HG02759 (cell line): ENCODE results near the gene ENTPD1.
A peak's percentile ranks its signal among the peaks of the same experiment; 100 is the strongest.
"Not testable (repeated sequence)": the region's sequence is repeated elsewhere in the genome, so short reads cannot be mapped to it uniquely, and the experiment has no call there.

ENCODE experiments used
- ATAC-seq: cut with Tn5 transposase; IDR thresholded peaks from one replicate; pipeline ENCODE4 v1.9.1; 2021; ENCODE audit warnings: mild to moderate bottlenecking, moderate library complexity; ENCODE audit not compliant: unreplicated experiment

The ENTPD1 gene

GRCh38 chr10:95860166-95860940 lies 104.4 kb downstream of the ENTPD1 start:
- ATAC-seq = no peak

GRCh38 chr10:95861386-95861785 lies 105.4 kb downstream of the ENTPD1 start:
- no peak for ATAC-seq

- ATAC-seq = peak; percentile 92
These were observed 109.2 kb downstream of the ENTPD1 start for GRCh38 chr10:95864906-95865813.

- ATAC-seq = no peak
These were observed 110.0 kb downstream of the ENTPD1 start for GRCh38 chr10:95865814-95866466.

GRCh38 chr10:95866467-95866842 lies 110.5 kb downstream of the ENTPD1 start:
- no peak for ATAC-seq

- ATAC-seq = no peak
These were observed 111.9 kb downstream of the ENTPD1 start for GRCh38 chr10:95867866-95868265.

GRCh38 chr10:95872158-95872711 lies 116.3 kb downstream of the ENTPD1 start:
- ATAC-seq = no peak

GRCh38 chr10:95873139-95873538 lies 117.2 kb downstream of the ENTPD1 start:
- ATAC-seq = no peak

- ATAC-seq = no peak
These were observed 117.7 kb downstream of the ENTPD1 start for GRCh38 chr10:95873651-95874050.

- not testable (repeated sequence) for ATAC-seq
These were observed 118.8 kb downstream of the ENTPD1 start for GRCh38 chr10:95874783-95875182.

- no peak for ATAC-seq
These were observed 120.8 kb downstream of the ENTPD1 start for GRCh38 chr10:95876756-95877155.

GRCh38 chr10:95877881-95878280 lies 121.9 kb downstream of the ENTPD1 start:
- ATAC-seq = peak; percentile 61

- no peak for ATAC-seq
These were observed 124.7 kb downstream of the ENTPD1 start for GRCh38 chr10:95880704-95881103.

- no peak for ATAC-seq
These were observed 125.4 kb downstream of the ENTPD1 start for GRCh38 chr10:95881316-95881715.

GRCh38 chr10:95889830-95890229 lies 133.9 kb downstream of the ENTPD1 start:
- no peak for ATAC-seq

- ATAC-seq = no peak
These were observed 140.3 kb downstream of the ENTPD1 start for GRCh38 chr10:95896071-95896850.

- ATAC-seq = not testable (repeated sequence)
These were observed 150.1 kb downstream of the ENTPD1 start for GRCh38 chr10:95905897-95906580.

GRCh38 chr10:95906677-95907455 lies 150.9 kb downstream of the ENTPD1 start:
- ATAC-seq = peak; percentile 35
